GM12864 (cell line): ENCODE data around the gene SGF29.
"Not testable (repeated sequence)": the region's sequence is repeated elsewhere in the genome, so short reads cannot be mapped to it uniquely, and the experiment has no call there.

Source experiments
- DNase-seq: peaks from one replicate; pipeline ENCODE4 v3.0.0-alpha.2; 2011; ENCODE audit warnings: low read depth
- H3K4me3 ChIP-seq: 2 replicates; pipeline ENCODE4 v1.5.1; 2011; ENCODE audit warnings: mild to moderate bottlenecking, low read depth, low read length, control low read depth
- CTCF ChIP-seq: IDR thresholded peaks from 2 replicates; pipeline ENCODE4 v1.5.1; 2011; ENCODE audit warnings: low read depth, mild to moderate bottlenecking, moderate library complexity, low read length, control low read depth, inconsistent platforms; ENCODE audit errors: missing control alignments

The SGF29 gene

GRCh38 chr16:28544998-28545397 is 8.7 kb upstream of the SGF29 start:
- no peak for DNase-seq
- TF ChIP-seq CTCF: no peak
- H3K4me3 ChIP-seq: no peak overlapping the region

DNA sequence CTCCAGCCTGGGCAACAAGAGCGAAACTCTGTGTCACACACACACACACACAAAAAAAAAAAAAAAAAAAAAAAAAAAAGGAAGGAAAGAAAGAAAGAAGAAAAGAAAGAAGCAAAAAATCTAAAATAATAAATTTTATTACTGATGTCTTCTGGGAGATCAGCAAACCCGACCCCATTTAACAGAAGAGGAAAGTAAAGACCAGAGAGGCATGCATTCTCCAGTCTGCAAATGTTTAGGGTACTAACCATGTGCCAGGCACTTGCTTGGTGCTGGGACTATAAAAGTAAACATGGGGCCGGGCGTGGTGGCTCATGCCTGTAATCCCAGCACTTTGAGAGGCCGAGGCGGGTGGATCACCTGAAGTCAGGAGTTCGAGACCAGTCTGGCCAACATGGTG is 7.8 kb upstream of the SGF29 start:
- not testable (repeated sequence) for DNase-seq, H3K4me3 ChIP-seq

GRCh38 chr16:28546626-28547025 is 7.1 kb upstream of the SGF29 start:
- no peak overlapping the region for H3K4me3 ChIP-seq
- TF ChIP-seq CTCF: no peak
- no peak for DNase-seq

DNA sequence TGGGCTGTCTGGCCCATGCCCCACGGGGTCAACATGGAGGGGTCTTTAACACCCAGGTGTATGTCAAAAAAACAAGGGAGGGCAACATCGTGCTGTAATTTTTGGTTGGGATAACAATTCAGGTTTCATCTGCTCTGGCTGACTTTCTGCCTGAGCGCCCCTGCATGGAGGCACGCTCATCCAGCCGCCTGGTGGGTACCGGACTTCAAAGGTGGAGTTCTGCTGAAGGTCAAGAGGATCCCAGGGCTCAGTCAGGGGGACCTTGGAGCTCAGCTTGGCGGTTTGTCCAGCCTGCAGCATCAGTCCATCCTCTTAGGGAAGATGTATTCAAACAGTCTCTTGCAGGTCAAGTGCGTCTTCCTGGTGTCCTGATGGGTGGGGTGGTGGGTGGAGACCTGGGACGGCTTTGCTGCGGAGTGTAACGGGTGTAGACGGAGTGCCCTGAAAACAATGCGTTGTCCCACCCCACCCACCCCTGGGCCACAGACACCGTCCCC is 5.4 kb upstream of the SGF29 start:
- TF ChIP-seq CTCF: no peak
- no peak for DNase-seq
- H3K4me3 ChIP-seq: no peak overlapping the region

- peak; percentile 33 for TF ChIP-seq CTCF
- H3K4me3 ChIP-seq: no peak overlapping the region
- DNase-seq: no peak
These were observed 4.3 kb upstream of the SGF29 start for GRCh38 chr16:28549301-28549899.

GRCh38 chr16:28554634-28555423 is 1.1 kb downstream of the SGF29 start:
- DNase-seq: no peak
- no peak for TF ChIP-seq CTCF
- peak overlapping the region; percentile 73 for H3K4me3 ChIP-seq

GRCh38 chr16:28555561-28555960 is 1.8 kb downstream of the SGF29 start:
- H3K4me3 ChIP-seq: no peak overlapping the region
- TF ChIP-seq CTCF: no peak

More at GRCh38 chr16:28555561-28555960, 1.8 kb downstream of the SGF29 start:
- no peak for DNase-seq
